ENCODE data around the gene AKR7A3. TPM values are rescaled to one million over a fixed set of nuclear protein-coding genes. Genes with fewer than 3 reads are reported as not detected.

Gene AKR7A3
- total RNA-seq, 1 experiment from 2014 or later = 0.40 TPM

DNA sequence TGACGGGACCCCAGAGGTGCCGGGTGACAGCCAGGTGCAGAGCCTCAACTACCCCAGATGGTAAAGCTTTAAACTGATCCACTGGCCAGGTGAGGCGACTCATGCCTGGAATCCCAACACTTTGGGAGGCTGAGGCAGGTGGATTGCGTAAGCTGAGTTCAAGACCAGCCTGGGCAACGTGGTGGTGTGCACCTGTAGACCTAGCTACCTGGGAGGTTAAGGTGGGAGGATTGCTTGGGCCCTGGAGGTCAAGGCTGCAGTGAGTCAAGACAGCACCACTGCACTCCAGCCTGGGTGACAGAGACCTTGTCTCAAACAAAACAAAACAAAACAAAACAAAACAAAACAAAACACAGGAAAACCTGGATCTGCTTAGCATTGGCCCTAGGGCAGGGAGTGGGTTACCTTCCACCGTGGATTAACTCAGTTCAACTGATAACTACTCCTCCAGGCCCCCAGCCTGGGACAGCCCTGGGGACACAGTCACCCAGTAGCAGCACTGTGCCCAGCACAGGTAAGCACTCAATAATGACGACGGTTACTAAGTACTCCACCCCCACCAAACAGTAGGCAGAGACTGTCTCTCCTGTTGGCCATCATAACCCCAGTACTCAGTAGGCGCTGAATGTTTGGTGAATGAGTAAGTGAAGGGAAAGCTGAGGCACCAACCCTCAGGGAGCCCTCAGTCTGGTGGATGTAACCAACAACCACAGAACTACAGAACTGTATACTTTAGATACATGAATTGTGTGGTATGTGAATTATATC, 45.2 kb upstream of the AKR7A3 start:
- no peaks in the 10 kb centered on the region for H3K9me3 Mint-ChIP-seq (ENCODE audit: unreplicated experiment)
- H3K4me1 Mint-ChIP-seq (ENCODE audit: insufficient read depth, unreplicated experiment) = no peaks in the 10 kb centered on the region
- H3K27me3 Mint-ChIP-seq (ENCODE audit: insufficient read depth, unreplicated experiment) = no peaks in the 10 kb centered on the region
- ChIA-PET POLR2A (no interaction called here), CTCF (interaction anchor here (0.7 to 1.2 kb wide), 2 partner anchors 8 to 13 kb away, joined by 3 to 8 read pairs; no protein-coding TSS in a partner anchor)
- H3K4me3 Mint-ChIP-seq (ENCODE audit: unreplicated experiment) = no peak overlapping the region
- no TSS peak for BruUV-seq (replicated peaks)
- peaks cover 25% of the 10 kb centered on the region for H3K36me3 Mint-ChIP-seq (ENCODE audit: insufficient read depth, unreplicated experiment)
- H3K27ac Mint-ChIP-seq (ENCODE audit: low read depth, unreplicated experiment) = no peak overlapping the region
- TF ChIP-seq, protein P1, sequence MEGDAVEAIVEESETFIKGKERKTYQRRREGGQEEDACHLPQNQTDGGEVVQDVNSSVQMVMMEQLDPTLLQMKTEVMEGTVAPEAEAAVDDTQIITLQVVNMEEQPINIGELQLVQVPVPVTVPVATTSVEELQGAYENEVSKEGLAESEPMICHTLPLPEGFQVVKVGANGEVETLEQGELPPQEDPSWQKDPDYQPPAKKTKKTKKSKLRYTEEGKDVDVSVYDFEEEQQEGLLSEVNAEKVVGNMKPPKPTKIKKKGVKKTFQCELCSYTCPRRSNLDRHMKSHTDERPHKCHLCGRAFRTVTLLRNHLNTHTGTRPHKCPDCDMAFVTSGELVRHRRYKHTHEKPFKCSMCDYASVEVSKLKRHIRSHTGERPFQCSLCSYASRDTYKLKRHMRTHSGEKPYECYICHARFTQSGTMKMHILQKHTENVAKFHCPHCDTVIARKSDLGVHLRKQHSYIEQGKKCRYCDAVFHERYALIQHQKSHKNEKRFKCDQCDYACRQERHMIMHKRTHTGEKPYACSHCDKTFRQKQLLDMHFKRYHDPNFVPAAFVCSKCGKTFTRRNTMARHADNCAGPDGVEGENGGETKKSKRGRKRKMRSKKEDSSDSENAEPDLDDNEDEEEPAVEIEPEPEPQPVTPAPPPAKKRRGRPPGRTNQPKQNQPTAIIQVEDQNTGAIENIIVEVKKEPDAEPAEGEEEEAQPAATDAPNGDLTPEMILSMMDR (IDR thresholded peaks at IDR 0.05; ENCODE audit: unreplicated experiment) = no peak
- no peak for DNase-seq (ENCODE audit: unreplicated experiment)
- intact Hi-C loops (cut with micrococcal nuclease) = no loop called here

DNA sequence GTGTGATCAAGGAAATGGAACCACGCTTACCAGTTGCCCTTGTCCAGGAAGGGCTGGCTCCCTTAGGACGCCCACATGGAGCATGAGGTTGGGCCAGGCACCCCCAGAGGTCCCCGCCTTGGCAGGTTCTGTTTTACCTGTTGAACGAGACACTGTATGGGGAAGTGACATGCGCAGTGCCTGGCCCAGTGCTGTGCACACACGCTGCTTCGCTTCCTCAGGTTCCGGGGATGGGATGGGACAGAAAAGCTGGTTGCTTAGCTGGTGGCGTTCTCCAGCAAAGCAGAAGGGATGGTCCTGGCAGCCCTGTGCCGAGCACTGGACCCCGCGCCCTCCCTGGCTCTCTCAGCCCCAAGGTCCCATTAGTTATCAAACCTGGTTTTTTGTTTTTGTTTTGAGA, 44.3 kb upstream of the AKR7A3 start:
- TF ChIP-seq, protein P1 (IDR thresholded peaks at IDR 0.05; ENCODE audit: unreplicated experiment) = no peak
- no TSS peak for BruUV-seq (replicated peaks)
- no peaks in the 10 kb centered on the region for H3K27me3 Mint-ChIP-seq (ENCODE audit: insufficient read depth, unreplicated experiment)
- no peak for DNase-seq (ENCODE audit: unreplicated experiment)
- no peak overlapping the region for H3K4me3 Mint-ChIP-seq (ENCODE audit: unreplicated experiment)
- peaks cover 33% of the 10 kb centered on the region for H3K36me3 Mint-ChIP-seq (ENCODE audit: insufficient read depth, unreplicated experiment)
- intact Hi-C loops (cut with micrococcal nuclease) = no loop called here
- H3K4me1 Mint-ChIP-seq (ENCODE audit: insufficient read depth, unreplicated experiment) = no peaks in the 10 kb centered on the region
- no peaks in the 10 kb centered on the region for H3K9me3 Mint-ChIP-seq (ENCODE audit: unreplicated experiment)
- CTCF ChIA-PET = interaction anchor here (1.2 kb wide), 1 partner anchor 9 kb away, joined by 8 read pairs; no protein-coding TSS in a partner anchor
- POLR2A ChIA-PET = interaction anchor here (0.6 to 0.7 kb wide), 2 partner anchors 264 to 1763 kb away, joined by 3 read pairs; no protein-coding TSS in a partner anchor
- H3K27ac Mint-ChIP-seq (ENCODE audit: low read depth, unreplicated experiment) = no peak overlapping the region

DNA sequence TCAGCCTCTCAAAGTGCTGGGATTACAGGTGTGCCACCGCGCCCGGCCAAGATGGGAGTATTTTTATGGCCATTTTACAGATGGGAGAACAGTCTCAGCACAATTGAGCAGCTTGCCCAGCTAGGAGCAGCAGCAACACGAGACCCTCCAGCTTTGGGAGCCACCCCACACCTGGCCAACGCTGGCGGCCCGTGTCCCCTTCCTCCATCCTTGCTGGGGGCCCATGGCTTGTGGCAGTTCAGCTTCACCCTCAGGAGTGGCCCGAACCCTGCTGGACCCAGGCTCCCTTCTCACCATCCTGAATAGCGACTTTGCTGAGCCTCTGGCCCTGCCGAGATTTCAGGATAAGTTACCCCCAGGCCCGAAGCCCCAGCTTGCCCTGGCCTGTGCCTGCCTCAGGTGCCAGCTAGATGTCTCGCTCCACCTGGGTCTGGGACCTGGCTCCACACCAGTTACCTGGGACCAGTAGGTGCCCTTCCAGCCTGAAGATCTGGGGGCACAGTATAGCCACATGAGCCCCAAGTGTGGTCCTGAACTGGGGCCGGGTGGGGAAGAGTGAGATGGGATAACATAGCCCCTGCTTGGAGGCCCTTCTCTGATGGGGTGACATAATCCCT, 42.8 kb upstream of the AKR7A3 start:
- ChIA-PET CTCF (interaction anchor here (3.5 kb wide), 1 partner anchor 10 kb away, joined by 17 read pairs; no protein-coding TSS in a partner anchor), POLR2A (interaction anchor here (0.7 kb wide), 1 partner anchor 881 kb away, joined by 3 read pairs; no protein-coding TSS in a partner anchor)
- H3K27ac Mint-ChIP-seq (ENCODE audit: low read depth, unreplicated experiment) = no peak overlapping the region
- no peak for DNase-seq (ENCODE audit: unreplicated experiment)
- H3K9me3 Mint-ChIP-seq (ENCODE audit: unreplicated experiment) = no peaks in the 10 kb centered on the region
- intact Hi-C loops (cut with micrococcal nuclease) = no loop called here
- no peak overlapping the region for H3K4me3 Mint-ChIP-seq (ENCODE audit: unreplicated experiment)
- TF ChIP-seq, protein P1 (IDR thresholded peaks at IDR 0.05; ENCODE audit: unreplicated experiment) = no peak
- no TSS peak for BruUV-seq (replicated peaks)
- H3K27me3 Mint-ChIP-seq (ENCODE audit: insufficient read depth, unreplicated experiment) = no peaks in the 10 kb centered on the region
- H3K36me3 Mint-ChIP-seq (ENCODE audit: insufficient read depth, unreplicated experiment) = peaks cover 29% of the 10 kb centered on the region
- H3K4me1 Mint-ChIP-seq (ENCODE audit: insufficient read depth, unreplicated experiment) = no peaks in the 10 kb centered on the region

DNA sequence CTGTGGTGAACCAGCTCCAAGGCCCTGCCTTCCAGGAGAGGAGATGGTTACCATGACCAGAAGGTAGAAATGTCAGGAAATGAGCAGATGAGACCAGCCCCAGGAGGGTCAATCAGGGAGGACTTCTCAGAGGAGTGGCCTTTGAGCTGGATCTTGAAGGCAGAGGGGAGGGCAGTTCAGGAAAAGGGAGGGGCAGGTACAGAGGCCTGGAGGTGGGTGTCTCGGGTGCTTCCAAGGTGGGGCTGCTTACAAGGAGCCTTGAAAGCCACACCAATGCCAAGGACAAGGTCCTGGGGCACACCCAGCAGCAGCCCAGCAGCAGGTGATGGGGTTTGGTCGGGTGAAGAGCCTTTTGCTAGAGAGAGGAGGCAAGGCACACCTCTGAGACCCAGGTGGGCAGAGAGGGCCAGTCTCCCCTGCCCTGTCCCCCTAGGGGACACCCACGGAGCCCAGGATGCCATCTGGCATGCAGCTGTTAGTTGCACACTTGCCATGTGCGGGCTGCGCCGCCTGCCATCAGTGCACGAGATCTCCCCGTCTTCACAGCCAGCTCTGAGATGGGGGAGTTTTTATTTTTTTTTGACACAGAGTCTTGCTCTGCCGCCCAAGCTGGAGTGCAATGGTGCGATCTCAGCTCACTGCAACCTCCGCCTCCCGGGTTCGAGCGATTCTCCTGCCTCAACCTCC, 42.0 kb upstream of the AKR7A3 start:
- intact Hi-C loops (cut with micrococcal nuclease) = no loop called here
- H3K4me3 Mint-ChIP-seq (ENCODE audit: unreplicated experiment) = no peak overlapping the region
- H3K9me3 Mint-ChIP-seq (ENCODE audit: unreplicated experiment) = no peaks in the 10 kb centered on the region
- no peak for DNase-seq (ENCODE audit: unreplicated experiment)
- no peak overlapping the region for H3K27ac Mint-ChIP-seq (ENCODE audit: low read depth, unreplicated experiment)
- TF ChIP-seq, protein P1 (IDR thresholded peaks at IDR 0.05; ENCODE audit: unreplicated experiment) = no peak
- ChIA-PET CTCF (interaction anchor here (0.5 to 3.5 kb wide), 3 partner anchors 11 to 60 kb away, joined by 3 to 17 read pairs (median 4); no protein-coding TSS in a partner anchor), POLR2A (interaction anchor here (0.7 to 1.6 kb wide), 2 partner anchors 18 to 882 kb away, joined by 3 to 9 read pairs; partner anchors contain the start of genes AKR7A2 and SLC66A1)
- no peaks in the 10 kb centered on the region for H3K4me1 Mint-ChIP-seq (ENCODE audit: insufficient read depth, unreplicated experiment)
- no peaks in the 10 kb centered on the region for H3K27me3 Mint-ChIP-seq (ENCODE audit: insufficient read depth, unreplicated experiment)
- BruUV-seq (replicated peaks) = no TSS peak
- H3K36me3 Mint-ChIP-seq (ENCODE audit: insufficient read depth, unreplicated experiment) = peaks cover 31% of the 10 kb centered on the region

Measured in MCF 10A (cell line).